HG02852 (cell line): Measurements from ENCODE around the gene MAP1S.

Source experiments
- ATAC-seq: cut with Tn5 transposase; IDR thresholded peaks from one replicate; pipeline ENCODE4 v1.9.1; 2021; ENCODE audit warnings: mild to moderate bottlenecking, moderate library complexity; ENCODE audit not compliant: unreplicated experiment

Gene MAP1S

GRCh38 chr19:17727843-17728242 is 8.6 kb downstream of the MAP1S start:
- no peak for ATAC-seq

- no peak for ATAC-seq
These were observed 13.8 kb downstream of the MAP1S start for GRCh38 chr19:17733127-17733526.

- no peak for ATAC-seq
These were observed 14.9 kb downstream of the MAP1S start for GRCh38 chr19:17734146-17734545.

DNA sequence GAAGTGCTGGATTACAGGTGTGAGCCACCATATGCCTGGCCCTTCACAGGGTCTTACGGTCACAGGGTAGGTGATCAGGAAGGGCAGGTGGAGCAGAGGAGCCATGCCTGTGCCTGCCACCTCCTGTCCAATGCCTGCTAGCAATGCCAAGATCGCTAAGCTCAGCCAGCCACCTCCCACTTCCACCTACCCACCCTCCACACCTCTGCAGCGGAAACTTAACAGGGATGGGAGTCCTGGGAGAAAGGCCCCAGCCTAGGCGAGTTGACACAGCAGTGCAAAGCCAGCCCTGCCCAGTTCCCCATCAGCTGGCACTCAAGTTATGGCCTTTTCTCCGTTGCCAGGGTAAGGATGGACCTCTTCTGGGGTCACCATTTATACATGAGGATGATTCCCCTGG is 16.1 kb downstream of the MAP1S start:
- ATAC-seq = no peak

- no peak for ATAC-seq
These were observed 18.4 kb downstream of the MAP1S start for GRCh38 chr19:17737690-17738153.

GRCh38 chr19:17739121-17739875 is 20.0 kb downstream of the MAP1S start:
- no peak for ATAC-seq

- ATAC-seq = no peak
These were observed 22.2 kb downstream of the MAP1S start for GRCh38 chr19:17741456-17741855.

DNA sequence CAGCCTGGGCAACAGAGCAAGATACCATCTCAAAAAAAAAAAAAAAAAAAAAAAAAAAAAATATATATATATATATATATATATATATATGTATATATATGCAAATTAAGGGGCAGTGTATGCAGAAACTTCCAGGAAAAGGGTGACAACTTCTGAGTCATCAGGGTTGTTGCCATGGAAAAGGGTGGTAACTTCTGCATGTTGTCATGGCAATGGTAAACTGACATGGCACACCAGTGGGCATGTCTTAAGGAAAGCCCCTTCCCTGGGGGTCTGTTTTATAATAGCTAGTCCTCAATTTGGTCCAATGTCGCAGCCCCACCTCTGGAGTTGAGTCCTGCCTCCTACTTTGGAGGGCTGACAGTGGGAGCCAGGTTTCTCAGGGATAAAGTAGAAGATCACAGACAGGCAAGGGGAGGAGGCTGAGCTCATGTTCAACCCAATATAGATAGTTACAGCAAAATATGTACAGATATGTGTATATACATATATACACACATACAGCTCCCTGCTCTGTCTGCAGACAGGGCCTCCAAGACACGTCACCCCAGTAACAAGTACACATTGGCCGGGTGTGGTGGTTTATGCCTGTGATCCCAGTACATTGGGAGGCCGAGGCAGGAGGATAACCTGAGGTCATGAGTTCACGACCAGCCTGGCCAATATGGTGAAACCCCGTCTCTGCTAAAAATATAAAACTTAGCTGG is 24.7 kb downstream of the MAP1S start:
- no peak for ATAC-seq

DNA sequence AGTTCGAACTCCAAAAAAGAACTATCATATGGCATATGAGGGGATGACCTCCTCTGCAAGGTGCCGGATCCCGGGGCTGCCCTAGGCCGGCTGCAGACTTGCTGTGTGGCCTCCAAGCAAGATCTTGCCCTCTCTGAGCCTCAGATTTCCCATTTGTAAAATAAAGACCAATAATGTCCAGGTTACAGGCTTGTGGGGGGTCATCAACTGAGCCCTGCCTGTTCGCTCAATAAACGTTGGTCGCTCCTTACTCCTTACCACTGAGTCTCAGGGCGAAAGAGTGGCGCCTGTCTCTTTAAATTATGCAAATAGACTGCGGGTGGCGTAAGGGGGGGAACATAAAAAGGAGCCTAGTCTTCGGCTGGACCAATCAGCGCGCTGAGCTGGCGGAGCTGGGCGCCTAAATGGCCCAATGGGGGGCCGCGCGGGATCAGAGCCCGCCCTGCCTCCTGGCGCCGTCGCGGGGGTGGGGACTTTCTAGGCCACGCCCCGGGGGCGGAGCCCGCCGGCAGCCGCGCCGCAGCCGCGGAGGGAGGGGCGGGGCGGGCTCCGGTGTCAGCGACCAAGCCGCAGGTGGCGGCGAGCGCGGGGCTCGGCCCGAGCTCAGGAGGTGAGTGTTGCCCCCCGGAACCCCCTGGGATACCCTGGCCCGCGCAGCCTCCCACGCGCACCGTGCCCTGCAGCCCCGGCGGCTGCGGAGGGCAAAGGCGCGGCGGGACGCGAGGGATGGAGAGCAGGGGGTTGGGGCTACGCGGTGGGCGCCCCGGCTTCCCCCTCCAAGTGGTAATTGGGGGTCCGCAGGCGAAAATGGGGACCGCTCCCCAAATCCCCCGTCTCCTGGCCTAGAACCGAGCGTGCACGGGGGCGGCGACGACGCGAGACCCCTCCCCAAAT is 28.2 kb downstream of the MAP1S start:
- ATAC-seq = peak; percentile 79

GRCh38 chr19:17748884-17749638 is 29.8 kb downstream of the MAP1S start:
- ATAC-seq = no peak

DNA sequence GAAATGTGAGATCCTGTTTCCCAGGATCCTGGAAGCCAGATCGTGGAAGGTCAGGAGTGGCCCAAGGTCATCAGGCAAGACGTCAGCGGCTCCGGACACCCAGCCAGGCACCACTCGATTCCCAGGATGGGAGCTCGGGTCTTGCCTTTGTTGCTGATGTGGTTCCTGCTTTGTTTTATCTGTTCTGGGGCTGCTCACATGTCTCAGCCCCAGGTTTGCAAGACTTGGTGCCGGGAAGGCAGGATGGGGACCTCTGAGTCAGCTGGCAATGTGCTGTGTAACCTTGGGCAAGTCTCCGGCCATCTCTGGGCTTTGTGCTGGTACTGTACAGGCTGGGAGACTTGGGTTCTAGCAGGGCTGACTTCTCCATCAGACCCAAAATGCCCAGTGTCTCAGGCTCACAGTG is 30.6 kb downstream of the MAP1S start:
- ATAC-seq = no peak

DNA sequence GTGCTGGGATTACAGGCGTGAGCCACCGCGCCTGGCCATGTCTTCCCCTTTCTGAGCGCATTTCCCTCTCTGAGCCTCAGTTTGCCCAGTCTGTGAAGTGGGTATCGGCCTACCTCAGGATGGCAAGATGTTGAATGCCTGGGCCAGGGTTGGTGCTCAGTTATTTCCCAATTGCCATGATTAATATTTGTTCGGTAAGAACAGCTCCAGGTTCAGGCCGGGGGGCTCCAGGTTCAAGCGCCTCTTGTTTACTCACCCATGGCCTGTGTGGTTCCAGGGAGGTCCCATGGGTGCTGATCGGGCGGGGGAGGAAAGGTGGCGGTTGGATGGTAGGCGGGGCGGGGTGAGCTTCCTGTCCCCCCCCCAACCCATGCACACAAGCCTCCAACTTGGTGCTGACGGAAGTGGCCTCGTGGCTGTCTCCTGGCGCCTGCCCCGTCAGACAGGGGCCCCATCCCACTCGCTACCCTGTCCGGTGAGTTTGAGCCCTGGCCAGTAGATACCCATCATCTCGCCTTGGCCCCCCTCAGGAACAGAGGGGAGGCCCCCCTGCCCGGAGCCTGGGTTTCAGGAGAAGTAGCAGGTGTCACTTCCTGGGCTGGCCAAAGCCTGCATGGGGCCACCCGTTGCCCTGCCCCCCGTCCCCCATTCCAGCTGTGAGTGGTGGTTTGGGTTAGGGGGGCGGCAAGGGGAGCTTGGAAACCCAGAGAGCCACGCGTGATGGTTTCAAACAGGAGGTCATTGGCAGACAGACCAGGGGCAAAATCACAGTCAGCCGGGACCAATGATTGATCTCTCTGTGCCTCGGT is 32.0 kb downstream of the MAP1S start, which contains the start of gene FCHO1:
Gene FCHO1, plus strand, starts transcription at position 375 of the 809 bp plus-strand sequence. CDS start 3,688 bp downstream, outside the sequence.
- peak; percentile 25 for ATAC-seq

DNA sequence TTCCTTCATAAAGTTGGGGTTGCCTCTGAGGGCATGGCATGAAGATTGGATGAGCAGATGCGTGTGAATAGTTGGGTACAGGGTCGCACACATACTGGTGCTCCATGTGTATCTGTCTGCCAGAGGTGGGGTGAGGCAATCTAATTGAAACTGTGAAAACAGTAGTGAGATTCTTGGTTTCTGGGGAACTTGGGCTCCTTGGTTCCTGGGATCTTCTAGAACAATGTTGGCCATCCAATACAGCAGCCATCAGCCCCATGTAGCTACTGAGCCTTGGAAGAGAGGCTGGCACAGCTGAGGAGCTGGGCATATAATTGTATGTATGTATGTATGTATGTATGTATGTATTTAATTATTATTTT is 32.6 kb downstream of the MAP1S start:
- ATAC-seq = no peak

DNA sequence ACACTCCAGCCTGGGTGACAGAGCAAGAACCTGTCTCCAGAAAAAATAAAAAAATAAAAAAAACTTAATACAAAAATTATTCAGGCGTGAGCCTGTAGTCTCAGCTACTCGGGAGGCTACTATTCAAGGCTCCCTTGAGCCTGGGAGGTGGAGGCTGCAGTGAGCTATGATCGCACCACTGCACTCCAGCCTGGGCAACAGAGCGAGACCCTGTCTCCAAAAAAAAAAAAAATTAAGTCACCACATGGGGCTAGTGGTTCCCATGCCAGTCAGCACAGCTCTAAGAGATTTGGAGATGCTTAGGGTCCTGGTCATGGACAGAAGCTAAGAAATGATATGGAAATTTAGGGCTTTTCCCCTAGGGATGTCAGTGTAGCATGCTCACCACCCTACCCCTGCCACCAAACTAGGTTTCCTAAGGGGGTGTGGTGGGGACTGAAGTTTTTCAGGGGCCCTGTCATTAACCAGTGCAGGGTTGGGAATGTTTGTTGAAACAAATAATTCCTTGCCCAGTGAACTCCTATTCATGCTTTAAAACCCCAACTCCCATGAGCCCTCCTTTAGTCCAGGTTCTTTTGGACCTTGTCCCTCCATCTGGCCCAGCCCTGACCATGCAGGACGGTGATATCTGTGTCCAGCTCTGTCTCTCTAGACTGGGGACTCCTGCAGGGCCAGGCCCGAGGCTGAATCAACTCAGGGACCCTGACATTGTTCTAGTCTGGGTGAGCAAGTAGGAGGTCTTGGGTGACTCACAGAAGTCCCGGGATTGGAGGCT is 33.8 kb downstream of the MAP1S start:
- no peak for ATAC-seq

GRCh38 chr19:17753976-17754375 is 34.7 kb downstream of the MAP1S start:
- no peak for ATAC-seq

DNA sequence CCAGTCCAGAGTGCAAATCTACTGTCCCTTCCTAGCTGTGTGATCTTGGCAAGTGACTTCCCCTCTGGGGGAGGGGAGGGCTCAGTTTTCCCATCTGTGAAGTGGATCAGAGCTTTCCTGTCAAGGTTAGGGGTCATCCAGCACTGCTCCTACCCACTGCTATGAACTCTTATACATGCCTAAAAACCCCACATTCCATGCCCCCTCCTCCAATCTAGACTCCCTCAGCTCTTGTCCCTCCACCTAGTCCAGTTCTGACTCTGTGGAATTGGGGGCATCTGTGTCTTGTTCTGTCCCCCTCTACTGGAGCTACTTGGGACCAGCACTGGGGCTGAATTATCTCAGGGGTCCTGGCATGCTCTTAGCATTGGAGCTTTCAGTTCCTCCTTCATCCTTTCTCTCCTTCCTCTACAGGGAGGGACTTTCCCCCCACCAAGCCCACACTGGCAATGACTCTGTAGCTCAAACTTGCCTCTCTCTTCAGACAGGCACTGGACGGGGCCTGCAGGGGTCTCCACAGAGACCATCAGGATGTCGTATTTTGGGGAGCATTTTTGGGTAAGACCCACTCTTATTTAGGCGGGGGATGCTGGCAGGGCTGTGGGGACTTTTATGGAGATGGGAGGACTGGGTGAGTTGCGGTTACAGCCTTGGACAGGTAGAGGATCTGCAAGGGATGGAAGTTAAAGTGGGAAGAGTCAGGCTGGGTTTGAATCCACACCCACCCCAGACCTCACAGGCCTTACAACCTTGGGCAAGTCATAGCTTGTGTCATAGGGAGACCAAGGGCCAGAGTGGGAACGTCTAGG is 35.6 kb downstream of the MAP1S start:
- no peak for ATAC-seq

DNA sequence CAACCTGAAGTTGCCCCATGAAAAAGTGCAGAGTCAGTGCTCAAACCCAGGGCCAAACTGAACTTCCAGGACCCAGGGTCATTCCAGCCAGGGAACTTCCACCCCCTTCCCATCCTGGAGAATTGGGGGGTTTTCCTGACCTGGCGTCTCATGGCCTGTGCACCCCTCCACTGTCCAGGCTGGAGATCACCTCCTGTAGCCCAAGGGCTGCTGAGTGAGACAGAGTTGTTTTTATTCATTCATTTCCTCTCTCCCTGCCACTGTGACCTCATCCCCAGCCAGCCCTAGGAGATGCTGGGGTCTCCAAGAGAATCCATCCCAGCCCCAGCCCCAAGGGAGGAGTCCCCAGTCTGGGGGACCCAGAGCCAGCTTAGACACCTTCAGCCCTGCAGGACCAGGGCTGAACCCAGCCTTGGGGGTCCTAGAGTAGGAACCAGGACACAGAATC is 36.2 kb downstream of the MAP1S start:
- ATAC-seq = no peak
